Ovary (tissue), 3 donors: ENCODE results near the gene ENO1.

Experiments used
- CTCF ChIP-seq, 3 donors: fragments of 450-650 bp in 2 of 3; fragments of 200-600 bp in 1 of 3; IDR thresholded peaks; one replicate each; pipeline versions ENCODE4 v1.5.1 to v1.8.0; 2016 to 2022; ENCODE audit warnings: antibody characterized with exemption in 3 of 3, mild to moderate bottlenecking in 1 of 3
- POLR2A ChIP-seq: fragments of 450-650 bp; IDR thresholded peaks from one replicate; pipeline ENCODE4 v1.6.1; 2017; ENCODE audit warnings: antibody characterized with exemption, mild to moderate bottlenecking, moderate library complexity
- donor health status: DM: no; HTN: no; CAD: no.

GRCh38 chr1:8835941-8836643 is 42.4 kb downstream of the ENO1 start:
- TF ChIP-seq CTCF (IDR thresholded peaks at IDR 0.05): no peak
- no peak for TF ChIP-seq POLR2A
